HG03378 (cell line): Measurements from ENCODE around the gene PPM1M.

Experiments used
- ATAC-seq: cut with Tn5 transposase; IDR thresholded peaks from one replicate; pipeline ENCODE4 v1.9.1; 2021; ENCODE audit warnings: mild to moderate bottlenecking, moderate library complexity; ENCODE audit not compliant: unreplicated experiment

The PPM1M gene

GRCh38 chr3:52293491-52294319 lies 48.1 kb downstream of the PPM1M start:
- ATAC-seq, result no peak

- ATAC-seq, result no peak
Observed at GRCh38 chr3:52294320-52295150, 49.0 kb downstream of the PPM1M start.

- no peak for ATAC-seq
Observed at GRCh38 chr3:52295671-52296208, 50.2 kb downstream of the PPM1M start.

- no peak for ATAC-seq
Observed at GRCh38 chr3:52297242-52298148, 51.9 kb downstream of the PPM1M start.

GRCh38 chr3:52298149-52299098 lies 52.9 kb downstream of the PPM1M start:
- no peak for ATAC-seq

- ATAC-seq, result no peak
Observed at GRCh38 chr3:52299247-52299878, 53.8 kb downstream of the PPM1M start.
